Activated naive CD8-positive, alpha-beta T cell treated with anti-CD3 and anti-CD28 coated beads, Interleukin-2, amount 10 ng/mL, durations not matched to agents 7 days and 5 days (primary cell): ENCODE measurements around the gene CTXN1. TPM values are rescaled to one million over a fixed set of nuclear protein-coding genes. Genes with fewer than 3 reads are reported as not detected.

Experiments used
- ATAC-seq: fragments of 150-1000 bp; cut with Tn5 transposase; one replicate; pipeline ENCODE4 v1.10.0; 2021; ENCODE audit warnings: low read depth, moderate library complexity
- POLR2A ChIA-PET: fragments of 350-600 bp; sonication (Branson Sonifier 250); formaldehyde crosslinking; loops from one replicate; lab custom pipeline; 2021; ENCODE audit warnings: antibody characterized with exemption; lab: Charles Lee
- DNase-seq: peaks from one replicate; pipeline ENCODE4 v3.0.0; 2021
- H3K27ac Mint-ChIP-seq: one replicate; pipeline ENCODE4 v1.8.0; 2022; ENCODE audit warnings: mild to moderate bottlenecking, mixed read lengths
- H3K27me3 Mint-ChIP-seq: one replicate; pipeline ENCODE4 v1.8.0; 2022; ENCODE audit warnings: mild to moderate bottlenecking, moderate library complexity, mixed read lengths
- H3K36me3 Mint-ChIP-seq: one replicate; pipeline ENCODE4 v1.8.0; 2021; ENCODE audit warnings: mild to moderate bottlenecking, mixed read lengths
- H3K4me1 Mint-ChIP-seq: one replicate; pipeline ENCODE4 v1.8.0; 2021; ENCODE audit warnings: mixed read lengths
- H3K4me3 Mint-ChIP-seq: one replicate; pipeline ENCODE4 v1.8.0; 2022; ENCODE audit warnings: mild to moderate bottlenecking, moderate library complexity, mixed read lengths
- H3K9me3 Mint-ChIP-seq: one replicate; pipeline ENCODE4 v1.8.0; 2021; ENCODE audit warnings: mixed read lengths
- total RNA-seq, 2 experiments: library from RNA; stranded (reverse); gene quantifications; one replicate each; pipeline ENCODE4 v1.2.3, GENCODE V29; 2021

Gene CTXN1
- total RNA-seq, 2 experiments from 2014 or later: not detected

- Mint-ChIP-seq H3K9me3 (no peaks in the 10 kb centered on the region), H3K4me1 (peaks cover 5% of the 10 kb centered on the region), H3K36me3 (no peaks in the 10 kb centered on the region), H3K4me3 (no peak within 1 kb of the TSS), H3K27ac (no peak within 1 kb of the TSS), H3K27me3 (peaks cover 23% of the 10 kb centered on the region)
- DNase-seq (no peak), ATAC-seq (peak; percentile 79)
- POLR2A ChIA-PET: no interaction called here
Observed at GRCh38 chr19:7888145-7888825, 37.6 kb downstream of the CTXN1 start, which contains the start of gene LRRC8E. TSS of gene LRRC8E (plus strand) at chr19:7888510. CDS start at chr19:7895604, 7,094 bp downstream.

- Mint-ChIP-seq H3K9me3 (no peaks in the 10 kb centered on the region), H3K4me3 (no peak overlapping the region), H3K27me3 (peaks cover 23% of the 10 kb centered on the region), H3K36me3 (no peaks in the 10 kb centered on the region), H3K4me1 (peaks cover 5% of the 10 kb centered on the region), H3K27ac (no peak overlapping the region)
- POLR2A ChIA-PET: no interaction called here
- ATAC-seq (no peak), DNase-seq (no peak)
Observed at GRCh38 chr19:7887408-7888144, 38.4 kb downstream of the CTXN1 start.

DNA sequence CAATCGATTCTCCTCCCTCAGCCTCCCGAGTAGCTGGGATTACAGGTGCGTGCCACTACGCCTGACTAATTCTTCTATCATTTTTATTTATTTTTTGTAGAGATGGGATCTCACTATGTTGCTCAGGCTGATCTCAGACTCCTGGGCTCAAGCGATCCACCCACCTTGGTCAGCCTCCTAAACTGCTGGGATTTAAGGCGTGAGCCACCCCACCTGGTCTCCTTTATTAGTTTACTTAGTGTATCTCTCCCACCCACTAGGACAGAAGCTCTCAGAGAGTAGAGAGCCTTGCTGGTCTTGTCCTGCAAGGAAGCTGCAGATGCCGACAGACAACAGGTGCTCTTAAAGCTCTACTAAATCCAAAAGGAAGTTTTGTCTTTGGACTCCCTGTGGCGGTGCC is 40.1 kb downstream of the CTXN1 start:
- Mint-ChIP-seq H3K4me1 (peaks cover 5% of the 10 kb centered on the region), H3K27me3 (peaks cover 20% of the 10 kb centered on the region), H3K36me3 (no peaks in the 10 kb centered on the region), H3K9me3 (peaks cover 2% of the 10 kb centered on the region), H3K27ac (no peak overlapping the region), H3K4me3 (no peak overlapping the region)
- ATAC-seq (no peak), DNase-seq (no peak)
- POLR2A ChIA-PET: interaction anchor here (0.7 kb wide), 1 partner anchor 438 kb away, joined by 3 read pairs; no protein-coding TSS in a partner anchor

- ATAC-seq (no peak), DNase-seq (no peak)
- POLR2A ChIA-PET: interaction anchor here (1.4 kb wide), 1 partner anchor 20 kb away, joined by 3 read pairs; the partner anchor contains the start of gene MAP2K7
- H3K9me3 Mint-ChIP-seq: peaks cover 2% of the 10 kb centered on the region
- H3K27ac Mint-ChIP-seq: no peak overlapping the region
- no peaks in the 10 kb centered on the region for H3K36me3 Mint-ChIP-seq
- H3K4me1 Mint-ChIP-seq: peaks cover 5% of the 10 kb centered on the region
- H3K27me3 Mint-ChIP-seq: peaks cover 14% of the 10 kb centered on the region
- H3K4me3 Mint-ChIP-seq: no peak overlapping the region
Observed at GRCh38 chr19:7883796-7884570, 42.0 kb downstream of the CTXN1 start.

GRCh38 chr19:7883105-7883504 is 42.8 kb downstream of the CTXN1 start:
- Mint-ChIP-seq H3K9me3 (peaks cover 2% of the 10 kb centered on the region), H3K27ac (no peak overlapping the region), H3K36me3 (no peaks in the 10 kb centered on the region), H3K4me3 (no peak overlapping the region), H3K27me3 (peaks cover 11% of the 10 kb centered on the region), H3K4me1 (peaks cover 5% of the 10 kb centered on the region)
- ATAC-seq: no peak
- DNase-seq: no peak
- POLR2A ChIA-PET: interaction anchor here (1.4 kb wide), 1 partner anchor 20 kb away, joined by 3 read pairs; the partner anchor contains the start of gene MAP2K7

GRCh38 chr19:7881910-7882309 is 44.0 kb downstream of the CTXN1 start:
- Mint-ChIP-seq H3K9me3 (peaks cover 2% of the 10 kb centered on the region), H3K27ac (no peak overlapping the region), H3K27me3 (peaks cover 5% of the 10 kb centered on the region), H3K4me3 (no peak overlapping the region), H3K4me1 (peaks cover 5% of the 10 kb centered on the region), H3K36me3 (no peaks in the 10 kb centered on the region)
- POLR2A ChIA-PET: interaction anchor here (0.6 to 0.7 kb wide), 3 partner anchors 28 to 334 kb away, joined by 3 read pairs; no protein-coding TSS in a partner anchor
- ATAC-seq (no peak), DNase-seq (no peak)

DNA sequence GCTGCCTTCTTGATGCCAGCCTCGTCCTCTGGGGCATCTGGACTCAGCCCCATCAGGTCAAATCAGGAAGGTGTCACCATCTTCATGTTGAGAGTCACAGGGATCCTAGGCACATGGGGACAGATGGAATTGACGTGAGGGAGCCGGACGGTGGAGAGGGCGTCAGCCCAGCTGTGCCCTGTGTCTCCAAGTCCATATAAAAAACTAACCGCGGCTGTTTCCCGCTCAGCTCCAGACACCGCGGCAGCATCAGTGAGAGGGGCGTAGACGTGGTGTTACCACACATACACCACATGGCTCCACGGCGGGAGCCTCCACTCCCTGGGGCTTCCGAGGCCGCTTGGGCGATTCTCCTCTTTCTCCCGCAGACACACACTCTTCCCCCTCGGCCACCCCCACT is 46.1 kb downstream of the CTXN1 start:
- peak; percentile 43 for ATAC-seq
- POLR2A ChIA-PET: no interaction called here
- H3K9me3 Mint-ChIP-seq: peaks cover 2% of the 10 kb centered on the region
- H3K36me3 Mint-ChIP-seq: no peaks in the 10 kb centered on the region
- no peak for DNase-seq
- peaks cover 13% of the 10 kb centered on the region for H3K27me3 Mint-ChIP-seq
- H3K4me1 Mint-ChIP-seq: peaks cover 5% of the 10 kb centered on the region
- H3K4me3 Mint-ChIP-seq: no peak overlapping the region
- no peak overlapping the region for H3K27ac Mint-ChIP-seq

DNA sequence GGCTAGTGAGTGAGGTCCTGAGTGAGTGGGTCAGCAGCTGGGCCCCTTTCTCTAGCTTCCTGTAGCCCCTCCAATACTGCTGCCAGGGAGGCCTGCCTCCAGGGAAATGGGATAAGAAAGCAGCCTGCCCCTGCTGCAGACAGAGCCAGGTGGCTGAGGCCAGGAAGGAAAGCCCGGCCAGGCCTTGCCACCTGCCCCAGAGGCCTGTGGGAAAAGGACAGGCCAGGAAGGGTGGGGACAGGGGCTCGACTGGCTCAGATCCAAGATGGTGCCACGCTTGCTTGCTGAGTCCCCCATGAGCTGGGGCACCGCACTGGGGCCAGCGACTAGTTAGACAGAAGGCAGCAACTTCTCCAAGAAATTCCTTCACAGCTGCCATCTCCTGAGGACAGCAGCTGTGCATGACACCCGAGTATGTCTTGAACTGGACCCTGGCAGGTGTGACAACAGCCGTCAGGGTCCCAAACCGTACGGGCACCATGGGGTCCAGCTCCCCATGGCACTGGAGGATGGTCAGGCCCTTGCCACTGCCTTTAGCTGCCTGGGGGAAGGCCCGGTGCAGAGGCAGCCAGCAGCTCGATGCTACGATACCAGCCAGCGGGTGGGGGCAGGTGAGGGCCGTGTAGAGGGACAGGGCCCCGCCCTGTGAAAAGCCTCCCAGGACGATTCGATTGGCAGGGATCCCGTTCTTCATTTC is 46.7 kb downstream of the CTXN1 start:
- POLR2A ChIA-PET: interaction anchor here (0.8 kb wide), 1 partner anchor 10 kb away, joined by 3 read pairs; no protein-coding TSS in a partner anchor
- Mint-ChIP-seq H3K27me3 (peaks cover 17% of the 10 kb centered on the region), H3K9me3 (peaks cover 2% of the 10 kb centered on the region), H3K4me3 (no peak overlapping the region), H3K4me1 (peaks cover 5% of the 10 kb centered on the region), H3K27ac (no peak overlapping the region), H3K36me3 (no peaks in the 10 kb centered on the region)
- no peak for DNase-seq
- peak; percentile 33 for ATAC-seq

- no peaks in the 10 kb centered on the region for H3K36me3 Mint-ChIP-seq
- POLR2A ChIA-PET: no interaction called here
- peaks cover 27% of the 10 kb centered on the region for H3K27me3 Mint-ChIP-seq
- H3K9me3 Mint-ChIP-seq: peaks cover 2% of the 10 kb centered on the region
- no peak overlapping the region for H3K4me3 Mint-ChIP-seq
- H3K27ac Mint-ChIP-seq: no peak overlapping the region
- no peak for DNase-seq
- no peak for ATAC-seq
- peaks cover 2% of the 10 kb centered on the region for H3K4me1 Mint-ChIP-seq
Observed at GRCh38 chr19:7877249-7877836, 48.6 kb downstream of the CTXN1 start.

DNA sequence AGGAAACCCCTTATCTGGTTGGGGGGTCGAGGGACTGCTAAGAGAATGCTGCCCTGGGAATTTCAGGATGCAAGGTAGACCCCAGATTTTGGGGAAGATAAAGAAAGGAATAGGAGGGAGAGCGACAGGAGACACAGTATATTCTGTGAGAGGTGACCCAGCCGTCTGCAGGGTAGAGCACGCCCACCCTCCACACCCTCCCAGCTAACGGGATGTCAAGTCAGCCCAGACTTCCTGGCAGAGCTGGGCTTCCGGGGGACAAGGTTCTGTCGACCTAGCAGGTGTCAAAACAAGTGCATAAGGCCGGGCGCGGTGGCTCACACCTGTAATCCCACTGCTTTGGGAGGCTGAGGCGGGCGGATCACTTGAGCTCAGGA is 51.0 kb downstream of the CTXN1 start:
- H3K4me3 Mint-ChIP-seq: peak overlapping the region; percentile 68

More for the DNA sequence above, 51.0 kb downstream of the CTXN1 start:
- H3K9me3 Mint-ChIP-seq: no peaks in the 10 kb centered on the region
- DNase-seq (no peak), ATAC-seq (no peak)
- H3K4me1 Mint-ChIP-seq: peaks cover 19% of the 10 kb centered on the region
- POLR2A ChIA-PET: no interaction called here
- no peaks in the 10 kb centered on the region for H3K36me3 Mint-ChIP-seq
- no peak overlapping the region for H3K27ac Mint-ChIP-seq
- peaks cover 39% of the 10 kb centered on the region for H3K27me3 Mint-ChIP-seq
